HepG2 (cell line): ENCODE measurements around the gene RBPJ.

ENCODE experiments used
- FOXK2 ChIP-seq: fragments of 450-650 bp; IDR thresholded peaks from 2 replicates; pipeline ENCODE4 v1.6.1; 2016
- TF ChIP-seq, protein P1 (sequence below): IDR thresholded peaks from 2 replicates; pipeline ENCODE4 v1.6.1; 2012; ENCODE audit warnings: inconsistent platforms

DNA sequence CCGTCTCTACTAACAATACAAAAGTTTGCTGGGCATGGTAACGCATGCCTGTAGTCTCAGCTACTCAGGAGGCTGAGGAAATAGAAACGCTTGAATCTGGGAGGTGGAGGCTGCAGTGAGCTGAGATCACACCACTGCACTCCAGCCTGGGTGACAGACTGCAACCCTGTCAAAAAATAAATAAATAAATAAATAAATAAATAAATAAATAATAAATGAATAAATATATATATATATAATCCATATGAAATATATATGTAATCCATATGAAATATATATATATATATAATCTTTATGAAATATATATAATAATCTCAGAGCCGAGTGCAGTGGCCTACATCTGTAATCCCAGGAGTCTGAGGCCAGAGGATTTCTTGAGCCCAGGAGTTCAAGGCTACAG lies 17.8 kb upstream of the RBPJ start:
- no peak for TF ChIP-seq FOXK2
- TF ChIP-seq, protein P1, sequence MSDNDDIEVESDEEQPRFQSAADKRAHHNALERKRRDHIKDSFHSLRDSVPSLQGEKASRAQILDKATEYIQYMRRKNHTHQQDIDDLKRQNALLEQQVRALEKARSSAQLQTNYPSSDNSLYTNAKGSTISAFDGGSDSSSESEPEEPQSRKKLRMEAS = no peak
